Anterior cingulate cortex (tissue), 58 donors: ENCODE measurements around the gene MAZ.

Source experiments
- DNase-seq, 58 donors: peaks; one replicate each; lab custom pipeline; 2025; lab: John Stamatoyannopoulos, UW

The MAZ gene

GRCh38 chr16:29845656-29846055 lies 39.3 kb downstream of the MAZ start:
- DNase-seq: no peak

- DNase-seq: peak in 47 of 58 donors; percentile 6 to 77 (median 41)
Measured at GRCh38 chr16:29848420-29849297, 42.3 kb downstream of the MAZ start.

GRCh38 chr16:29849505-29849904 lies 43.2 kb downstream of the MAZ start:
- peak in 19 of 58 donors; percentile 7 to 78 (median 27) for DNase-seq

GRCh38 chr16:29850998-29851397 lies 44.7 kb downstream of the MAZ start:
- DNase-seq: no peak

GRCh38 chr16:29852654-29853053 lies 46.3 kb downstream of the MAZ start:
- peak in 4 of 58 donors; percentile 4 to 34 (median 12) for DNase-seq

- DNase-seq: no peak
Measured at GRCh38 chr16:29854520-29855100, 48.3 kb downstream of the MAZ start.

- peak in 5 of 58 donors; percentile 16 to 30 (median 17) for DNase-seq
Measured at GRCh38 chr16:29857133-29857760, 50.9 kb downstream of the MAZ start.

GRCh38 chr16:29858149-29858849 lies 52.0 kb downstream of the MAZ start:
- DNase-seq: no peak

GRCh38 chr16:29858974-29859373 lies 52.6 kb downstream of the MAZ start:
- no peak for DNase-seq

- DNase-seq: no peak
Measured at GRCh38 chr16:29860218-29860617, 53.9 kb downstream of the MAZ start.
